Measurements from ENCODE around the gene MIA2. TPM values are rescaled to one million over a fixed set of nuclear protein-coding genes. Genes with fewer than 3 reads are reported as not detected.

MIA2 gene
- total and polyA plus RNA-seq, 9 of the 15 experiments (the other 6 are each of a cell fraction or from before 2014, with no cell fraction given), result 6.0 to 21.8 (median 12.8) TPM

DNA sequence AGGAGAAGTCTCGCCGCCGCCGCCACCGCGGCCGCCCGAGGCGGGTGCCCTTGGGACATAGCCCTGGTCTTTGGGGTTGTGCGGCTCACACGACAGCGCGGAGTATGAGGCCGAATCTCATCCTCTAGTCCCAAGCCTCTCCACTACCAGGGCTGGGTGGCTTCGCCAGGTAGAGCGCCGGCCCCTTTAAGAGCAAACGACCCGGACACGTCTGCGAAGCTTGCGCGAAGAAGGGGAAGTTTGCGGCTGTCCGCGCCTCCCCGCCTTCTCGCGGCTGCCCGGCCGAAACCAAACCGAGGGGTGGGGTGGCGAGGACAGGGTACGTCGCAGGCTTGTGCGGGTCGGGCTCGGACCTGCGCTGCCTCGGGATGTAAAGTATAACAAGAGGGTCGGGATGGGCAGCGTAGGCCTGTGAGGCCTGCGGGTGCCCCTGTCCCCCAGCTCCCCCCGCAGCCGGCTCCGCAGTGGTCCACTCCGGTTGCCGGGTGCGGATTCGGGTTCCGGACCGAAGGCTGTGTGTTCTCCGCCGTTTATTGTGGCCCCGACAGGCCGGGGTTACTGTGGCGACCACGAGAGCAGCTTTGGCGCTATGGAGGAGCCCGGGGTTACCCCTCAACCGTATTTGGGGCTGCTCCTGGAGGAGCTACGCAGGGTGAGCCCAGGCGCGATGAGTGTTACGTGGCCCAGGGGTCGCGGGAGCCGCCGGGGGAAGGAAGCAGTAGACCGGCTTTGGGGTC is 33.3 kb downstream of the MIA2 start (continued):
- TF ChIP-seq, protein P1, sequence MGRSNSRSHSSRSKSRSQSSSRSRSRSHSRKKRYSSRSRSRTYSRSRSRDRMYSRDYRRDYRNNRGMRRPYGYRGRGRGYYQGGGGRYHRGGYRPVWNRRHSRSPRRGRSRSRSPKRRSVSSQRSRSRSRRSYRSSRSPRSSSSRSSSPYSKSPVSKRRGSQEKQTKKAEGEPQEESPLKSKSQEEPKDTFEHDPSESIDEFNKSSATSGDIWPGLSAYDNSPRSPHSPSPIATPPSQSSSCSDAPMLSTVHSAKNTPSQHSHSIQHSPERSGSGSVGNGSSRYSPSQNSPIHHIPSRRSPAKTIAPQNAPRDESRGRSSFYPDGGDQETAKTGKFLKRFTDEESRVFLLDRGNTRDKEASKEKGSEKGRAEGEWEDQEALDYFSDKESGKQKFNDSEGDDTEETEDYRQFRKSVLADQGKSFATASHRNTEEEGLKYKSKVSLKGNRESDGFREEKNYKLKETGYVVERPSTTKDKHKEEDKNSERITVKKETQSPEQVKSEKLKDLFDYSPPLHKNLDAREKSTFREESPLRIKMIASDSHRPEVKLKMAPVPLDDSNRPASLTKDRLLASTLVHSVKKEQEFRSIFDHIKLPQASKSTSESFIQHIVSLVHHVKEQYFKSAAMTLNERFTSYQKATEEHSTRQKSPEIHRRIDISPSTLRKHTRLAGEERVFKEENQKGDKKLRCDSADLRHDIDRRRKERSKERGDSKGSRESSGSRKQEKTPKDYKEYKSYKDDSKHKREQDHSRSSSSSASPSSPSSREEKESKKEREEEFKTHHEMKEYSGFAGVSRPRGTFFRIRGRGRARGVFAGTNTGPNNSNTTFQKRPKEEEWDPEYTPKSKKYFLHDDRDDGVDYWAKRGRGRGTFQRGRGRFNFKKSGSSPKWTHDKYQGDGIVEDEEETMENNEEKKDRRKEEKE (IDR thresholded peaks at IDR 0.05; ENCODE audit: borderline replicate concordance in 1 of 2, control insufficient read depth in 1 of 2, low read depth in 2 of 2, low read length in 1 of 2), result peak in 1 of 2 experiments; percentile 92; a peak in 2 of 4 replicates
- TF ChIP-seq ZNF121 (CRISPR knock-in tag; conservative IDR thresholded peaks at IDR 0.05) (no peak), NCOA4 (IDR thresholded peaks at IDR 0.05; ENCODE audit: partially characterized antibody) (no peak), RFX7 (CRISPR knock-in tag; IDR thresholded peaks at IDR 0.05) (no peak), ZKSCAN1 (IDR thresholded peaks at IDR 0.05; ENCODE audit: low read depth, low read length) (no peak), MTA1 (IDR thresholded peaks at IDR 0.05; ENCODE audit: borderline replicate concordance) (no peak), TEAD2 (tag; IDR thresholded peaks at IDR 0.05) (no peak), ESRRA (IDR thresholded peaks at IDR 0.05; ENCODE audit: borderline replicate concordance, low read depth) (no peak), KAT2B (IDR thresholded peaks at IDR 0.05; ENCODE audit: low read depth, low read length) (no peak), TEAD1 (CRISPR knock-in tag; IDR thresholded peaks at IDR 0.05) (0 out of 4 replicates have a peak, but pooled peaks of 1 of the 2 experiments have one; percentile 51)
- TF ChIP-seq, protein P2, sequence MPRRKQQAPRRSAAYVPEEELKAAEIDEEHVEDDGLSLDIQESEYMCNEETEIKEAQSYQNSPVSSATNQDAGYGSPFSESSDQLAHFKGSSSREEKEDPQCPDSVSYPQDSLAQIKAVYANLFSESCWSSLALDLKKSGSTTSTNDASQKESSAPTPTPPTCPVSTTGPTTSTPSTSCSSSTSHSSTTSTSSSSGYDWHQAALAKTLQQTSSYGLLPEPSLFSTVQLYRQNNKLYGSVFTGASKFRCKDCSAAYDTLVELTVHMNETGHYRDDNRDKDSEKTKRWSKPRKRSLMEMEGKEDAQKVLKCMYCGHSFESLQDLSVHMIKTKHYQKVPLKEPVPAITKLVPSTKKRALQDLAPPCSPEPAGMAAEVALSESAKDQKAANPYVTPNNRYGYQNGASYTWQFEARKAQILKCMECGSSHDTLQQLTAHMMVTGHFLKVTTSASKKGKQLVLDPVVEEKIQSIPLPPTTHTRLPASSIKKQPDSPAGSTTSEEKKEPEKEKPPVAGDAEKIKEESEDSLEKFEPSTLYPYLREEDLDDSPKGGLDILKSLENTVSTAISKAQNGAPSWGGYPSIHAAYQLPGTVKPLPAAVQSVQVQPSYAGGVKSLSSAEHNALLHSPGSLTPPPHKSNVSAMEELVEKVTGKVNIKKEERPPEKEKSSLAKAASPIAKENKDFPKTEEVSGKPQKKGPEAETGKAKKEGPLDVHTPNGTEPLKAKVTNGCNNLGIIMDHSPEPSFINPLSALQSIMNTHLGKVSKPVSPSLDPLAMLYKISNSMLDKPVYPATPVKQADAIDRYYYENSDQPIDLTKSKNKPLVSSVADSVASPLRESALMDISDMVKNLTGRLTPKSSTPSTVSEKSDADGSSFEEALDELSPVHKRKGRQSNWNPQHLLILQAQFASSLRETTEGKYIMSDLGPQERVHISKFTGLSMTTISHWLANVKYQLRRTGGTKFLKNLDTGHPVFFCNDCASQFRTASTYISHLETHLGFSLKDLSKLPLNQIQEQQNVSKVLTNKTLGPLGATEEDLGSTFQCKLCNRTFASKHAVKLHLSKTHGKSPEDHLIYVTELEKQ (CRISPR knock-in tag; IDR thresholded peaks at IDR 0.05), result no peak
- TF ChIP-seq, protein P3, sequence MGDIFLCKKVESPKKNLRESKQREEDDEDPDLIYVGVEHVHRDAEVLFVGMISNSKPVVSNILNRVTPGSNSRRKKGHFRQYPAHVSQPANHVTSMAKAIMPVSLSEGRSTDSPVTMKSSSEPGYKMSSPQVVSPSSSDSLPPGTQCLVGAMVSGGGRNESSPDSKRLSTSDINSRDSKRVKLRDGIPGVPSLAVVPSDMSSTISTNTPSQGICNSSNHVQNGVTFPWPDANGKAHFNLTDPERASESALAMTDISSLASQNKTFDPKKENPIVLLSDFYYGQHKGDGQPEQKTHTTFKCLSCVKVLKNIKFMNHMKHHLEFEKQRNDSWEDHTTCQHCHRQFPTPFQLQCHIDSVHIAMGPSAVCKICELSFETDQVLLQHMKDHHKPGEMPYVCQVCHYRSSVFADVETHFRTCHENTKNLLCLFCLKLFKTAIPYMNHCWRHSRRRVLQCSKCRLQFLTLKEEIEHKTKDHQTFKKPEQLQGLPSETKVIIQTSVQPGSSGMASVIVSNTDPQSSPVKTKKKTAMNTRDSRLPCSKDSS (IDR thresholded peaks at IDR 0.05; ENCODE audit: low read depth, partially characterized antibody), result no peak
- TF ChIP-seq, protein P4, sequence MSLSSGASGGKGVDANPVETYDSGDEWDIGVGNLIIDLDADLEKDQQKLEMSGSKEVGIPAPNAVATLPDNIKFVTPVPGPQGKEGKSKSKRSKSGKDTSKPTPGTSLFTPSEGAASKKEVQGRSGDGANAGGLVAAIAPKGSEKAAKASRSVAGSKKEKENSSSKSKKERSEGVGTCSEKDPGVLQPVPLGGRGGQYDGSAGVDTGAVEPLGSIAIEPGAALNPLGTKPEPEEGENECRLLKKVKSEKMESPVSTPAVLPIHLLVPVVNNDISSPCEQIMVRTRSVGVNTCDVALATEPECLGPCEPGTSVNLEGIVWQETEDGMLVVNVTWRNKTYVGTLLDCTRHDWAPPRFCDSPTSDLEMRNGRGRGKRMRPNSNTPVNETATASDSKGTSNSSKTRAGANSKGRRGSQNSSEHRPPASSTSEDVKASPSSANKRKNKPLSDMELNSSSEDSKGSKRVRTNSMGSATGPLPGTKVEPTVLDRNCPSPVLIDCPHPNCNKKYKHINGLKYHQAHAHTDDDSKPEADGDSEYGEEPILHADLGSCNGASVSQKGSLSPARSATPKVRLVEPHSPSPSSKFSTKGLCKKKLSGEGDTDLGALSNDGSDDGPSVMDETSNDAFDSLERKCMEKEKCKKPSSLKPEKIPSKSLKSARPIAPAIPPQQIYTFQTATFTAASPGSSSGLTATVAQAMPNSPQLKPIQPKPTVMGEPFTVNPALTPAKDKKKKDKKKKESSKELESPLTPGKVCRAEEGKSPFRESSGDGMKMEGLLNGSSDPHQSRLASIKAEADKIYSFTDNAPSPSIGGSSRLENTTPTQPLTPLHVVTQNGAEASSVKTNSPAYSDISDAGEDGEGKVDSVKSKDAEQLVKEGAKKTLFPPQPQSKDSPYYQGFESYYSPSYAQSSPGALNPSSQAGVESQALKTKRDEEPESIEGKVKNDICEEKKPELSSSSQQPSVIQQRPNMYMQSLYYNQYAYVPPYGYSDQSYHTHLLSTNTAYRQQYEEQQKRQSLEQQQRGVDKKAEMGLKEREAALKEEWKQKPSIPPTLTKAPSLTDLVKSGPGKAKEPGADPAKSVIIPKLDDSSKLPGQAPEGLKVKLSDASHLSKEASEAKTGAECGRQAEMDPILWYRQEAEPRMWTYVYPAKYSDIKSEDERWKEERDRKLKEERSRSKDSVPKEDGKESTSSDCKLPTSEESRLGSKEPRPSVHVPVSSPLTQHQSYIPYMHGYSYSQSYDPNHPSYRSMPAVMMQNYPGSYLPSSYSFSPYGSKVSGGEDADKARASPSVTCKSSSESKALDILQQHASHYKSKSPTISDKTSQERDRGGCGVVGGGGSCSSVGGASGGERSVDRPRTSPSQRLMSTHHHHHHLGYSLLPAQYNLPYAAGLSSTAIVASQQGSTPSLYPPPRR (CRISPR knock-in tag; IDR thresholded peaks at IDR 0.05; ENCODE audit: borderline replicate concordance), result no peak
